Amniotic epithelial cell (primary cell): Measurements from ENCODE around the gene LINC00305.

ENCODE experiments used
- DNase-seq: peaks from one replicate; pipeline ENCODE4 v3.0.0-alpha.2; 2010; ENCODE audit warnings: low read depth

Gene LINC00305

DNA sequence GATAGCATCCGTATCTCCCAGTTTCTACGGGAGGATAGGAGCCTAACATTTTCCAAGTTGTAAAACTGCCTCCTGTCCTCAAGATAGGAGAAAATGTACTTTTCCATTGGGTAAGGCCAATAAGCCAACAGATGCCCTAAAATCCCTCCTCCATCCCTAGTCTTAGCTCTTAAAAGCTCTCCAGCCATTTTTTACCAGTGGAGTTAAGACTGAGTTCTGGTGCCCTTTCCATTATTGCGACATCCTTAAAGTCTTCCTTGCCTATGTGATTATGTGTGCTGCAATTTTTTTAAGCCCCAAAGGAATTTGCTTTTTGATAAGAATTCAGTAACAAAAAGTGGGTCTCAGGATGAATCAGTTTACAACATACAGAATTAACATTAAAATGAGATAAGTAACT lies 33.0 kb downstream of the LINC00305 start:
- peak; percentile 34 for DNase-seq

DNA sequence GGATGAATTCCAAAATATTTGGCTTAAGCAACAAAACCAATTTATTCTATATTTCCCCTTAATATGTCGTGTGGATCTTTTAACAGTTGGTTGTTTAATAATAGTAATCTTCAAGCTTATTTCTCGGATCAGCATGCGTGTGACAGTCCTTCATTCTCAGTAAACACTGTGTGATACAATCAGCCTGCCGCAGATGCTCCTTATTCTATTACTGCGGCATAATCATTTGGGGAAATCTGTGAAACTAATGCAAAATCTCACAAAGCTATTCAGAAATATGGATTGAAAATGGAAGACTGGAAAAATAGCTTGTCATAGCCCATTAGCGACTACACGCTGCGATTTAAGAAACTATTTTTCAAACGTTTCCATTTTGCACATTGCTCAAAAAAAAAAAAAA lies 36.9 kb downstream of the LINC00305 start:
- DNase-seq: no peak

DNA sequence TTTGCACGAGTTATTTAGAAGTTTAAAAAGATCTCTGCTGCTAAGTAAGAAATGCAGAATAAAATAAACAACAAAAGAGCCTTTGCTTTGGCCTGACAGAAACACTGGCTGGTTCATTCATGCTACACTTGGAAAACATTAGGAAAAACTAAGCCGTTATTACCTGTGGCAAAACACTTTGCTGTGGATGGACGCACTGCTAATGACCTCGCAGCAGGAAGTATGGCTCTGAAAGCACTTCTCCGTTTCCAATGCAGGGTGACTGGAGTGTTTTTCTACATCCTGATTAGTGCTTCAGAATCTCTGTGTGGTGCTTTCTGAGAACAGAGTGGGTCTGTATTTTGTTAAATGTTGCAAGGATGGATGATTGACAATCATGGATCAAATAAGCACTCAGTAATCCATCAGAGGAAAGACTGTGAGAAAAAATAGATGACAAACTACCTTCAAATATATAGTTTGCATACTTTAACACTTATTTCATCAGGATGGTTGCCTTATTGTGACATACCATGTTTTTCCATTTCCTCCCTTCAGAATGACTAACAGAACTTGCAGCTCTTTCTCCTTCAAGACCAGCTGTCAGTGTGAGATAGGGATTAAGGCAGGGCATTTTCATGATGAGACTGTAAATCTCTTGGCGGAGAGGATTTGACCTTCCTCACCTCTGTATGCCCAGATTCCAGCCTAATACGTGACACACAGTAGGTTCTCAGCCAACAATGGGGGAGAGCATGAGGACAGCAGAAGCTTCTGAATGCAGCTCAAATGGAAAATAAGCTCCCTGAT lies 38.0 kb downstream of the LINC00305 start:
- DNase-seq: peak; percentile 35

DNA sequence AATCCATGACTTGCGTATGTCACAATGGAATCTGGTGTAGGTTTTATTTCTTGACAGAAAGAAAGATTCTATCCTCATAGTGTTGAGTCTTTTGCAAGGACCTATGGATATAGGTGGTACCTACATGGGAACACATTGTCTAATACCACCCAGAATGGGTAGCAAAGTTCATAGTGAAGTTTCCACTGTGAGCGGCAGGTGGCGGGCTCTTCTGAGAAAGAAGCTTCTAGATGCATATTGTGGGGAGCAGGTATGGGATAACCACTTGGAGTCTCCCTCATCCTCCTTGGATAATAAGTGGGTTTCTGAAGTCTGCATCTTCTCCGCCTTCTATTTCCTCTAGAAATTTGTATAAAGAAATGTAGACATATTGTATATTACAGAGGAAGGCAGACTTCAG lies 44.9 kb downstream of the LINC00305 start:
- DNase-seq: no peak

DNA sequence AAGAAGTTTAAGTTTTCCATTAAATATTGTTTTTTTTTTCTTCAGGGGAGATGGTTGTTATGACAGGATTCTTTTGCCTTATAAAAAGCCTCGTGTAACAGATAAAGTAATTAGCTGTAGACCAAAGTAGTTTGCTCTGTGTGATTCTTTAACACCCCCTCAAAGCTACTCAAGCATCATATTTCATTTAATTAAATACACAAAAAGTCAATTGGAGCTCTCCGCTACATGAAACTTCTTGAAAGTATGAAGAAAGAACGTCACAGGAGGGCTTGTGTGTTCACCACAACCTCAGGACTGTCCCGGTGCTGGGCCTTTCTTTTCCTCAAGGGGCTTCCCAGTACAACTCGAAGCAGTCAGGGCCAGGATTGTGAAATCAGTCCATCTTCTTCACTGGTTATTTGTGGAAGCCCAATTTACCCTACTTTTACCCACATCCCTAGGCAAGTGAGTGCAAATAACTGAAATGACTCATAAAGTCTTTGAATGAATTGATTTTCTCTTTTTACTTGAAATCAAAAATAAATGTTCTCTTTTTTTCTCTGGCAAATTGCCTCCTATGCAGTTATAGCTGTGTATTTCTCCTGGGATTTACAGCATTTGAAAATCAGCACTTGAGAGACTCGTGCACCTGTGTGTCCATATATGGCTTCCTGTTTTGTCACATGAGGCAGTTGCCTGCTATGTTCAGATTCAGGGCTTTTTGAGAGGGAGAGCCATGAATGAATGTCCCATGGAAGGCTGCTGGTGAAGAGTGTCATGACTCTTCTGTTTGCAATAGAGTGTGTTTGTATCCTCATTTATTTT lies 48.6 kb downstream of the LINC00305 start:
- no peak for DNase-seq

DNA sequence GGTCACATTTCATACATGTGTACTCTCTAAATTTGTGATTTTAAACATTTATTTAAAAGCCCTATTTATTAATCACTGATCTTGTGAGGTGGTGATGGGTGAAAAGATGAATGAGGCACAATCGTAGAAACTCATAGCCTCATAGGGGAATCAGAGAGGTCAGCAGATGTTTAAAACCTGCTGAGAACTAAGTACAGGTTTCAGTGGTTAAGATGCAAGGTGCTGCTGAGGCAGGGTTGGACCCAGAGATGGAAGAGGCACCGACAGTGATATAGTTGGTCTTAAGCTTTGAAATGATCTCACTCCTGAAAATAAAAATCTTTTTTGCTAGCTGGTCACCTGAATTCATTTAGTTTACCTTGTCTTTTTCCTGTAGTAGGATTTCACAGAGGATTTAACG lies 49.6 kb downstream of the LINC00305 start:
- no peak for DNase-seq

DNA sequence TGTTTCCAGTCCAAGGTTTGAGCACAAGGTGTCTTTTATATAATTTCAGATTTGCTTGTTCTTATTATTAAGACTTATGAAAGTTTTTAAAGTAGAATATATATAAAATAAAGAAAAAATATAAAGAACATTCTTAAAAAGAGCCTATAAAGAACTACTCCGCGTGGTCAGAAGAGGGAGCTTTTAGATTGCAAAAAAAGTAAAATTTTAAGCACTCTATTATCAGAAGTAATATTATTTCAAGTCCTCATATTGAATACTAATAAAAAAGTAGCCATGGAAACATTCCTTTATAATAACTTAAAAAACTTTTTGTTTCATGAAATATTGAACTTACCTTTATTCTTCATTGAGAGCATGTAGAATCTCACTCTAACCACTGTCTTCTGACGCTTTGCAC lies 51.4 kb downstream of the LINC00305 start:
- DNase-seq: no peak

DNA sequence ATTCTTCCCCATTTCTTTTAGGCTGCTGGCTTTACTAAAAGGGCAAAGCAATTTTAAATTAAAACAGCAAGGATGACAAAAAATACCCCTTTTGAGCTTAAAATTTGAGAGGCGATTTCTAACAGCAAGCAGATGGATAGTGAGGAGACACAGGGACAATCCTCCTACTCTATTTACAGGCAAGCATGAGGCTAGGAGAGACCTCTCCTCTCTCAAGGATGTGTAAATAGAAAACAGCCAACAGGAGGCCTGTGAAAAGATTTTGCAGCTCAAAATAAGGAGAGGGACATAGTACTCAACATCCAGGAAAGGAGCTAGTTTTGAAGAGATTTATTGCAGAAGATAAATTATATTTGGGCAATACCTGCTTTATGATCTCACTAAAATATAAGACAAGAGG lies 53.8 kb downstream of the LINC00305 start:
- DNase-seq: no peak

DNA sequence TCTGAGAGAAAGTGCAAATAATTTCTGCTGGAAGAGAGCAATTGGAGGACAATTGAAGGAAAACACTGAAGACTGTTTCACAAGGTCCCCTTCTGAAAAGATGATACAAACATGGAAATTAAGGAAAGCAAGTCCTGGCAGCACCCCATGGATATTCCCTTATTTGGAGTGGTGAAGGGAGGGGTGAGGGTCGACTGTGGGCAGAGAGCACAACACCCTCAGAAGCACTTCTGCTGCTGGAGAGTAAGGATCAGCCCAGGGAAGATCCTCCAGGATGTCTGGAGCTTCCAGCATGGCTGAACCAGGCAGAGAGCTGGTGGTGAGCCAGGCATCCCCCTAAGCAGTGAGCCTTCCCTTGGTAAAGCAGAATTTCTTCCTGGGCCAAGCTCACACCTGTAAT lies 54.7 kb downstream of the LINC00305 start:
- DNase-seq: no peak

DNA sequence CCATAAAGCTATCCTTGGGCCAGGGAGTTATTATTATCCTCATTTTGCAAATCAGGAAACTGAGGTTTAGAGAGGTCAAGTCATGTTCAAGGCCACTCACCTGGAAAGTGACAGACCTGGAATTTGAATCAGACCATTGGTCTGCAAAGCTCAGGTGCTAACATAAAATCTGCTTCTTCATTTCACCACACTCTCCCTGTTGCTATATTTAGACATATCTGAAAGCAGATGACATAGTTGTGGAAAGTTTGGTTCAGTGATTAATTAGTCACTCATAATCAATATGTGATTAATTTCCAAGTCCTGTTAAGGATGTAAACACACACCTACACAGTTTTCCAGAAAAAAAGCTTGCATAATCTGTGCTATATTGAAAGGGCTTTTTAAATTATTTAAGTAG lies 57.4 kb downstream of the LINC00305 start:
- no peak for DNase-seq

DNA sequence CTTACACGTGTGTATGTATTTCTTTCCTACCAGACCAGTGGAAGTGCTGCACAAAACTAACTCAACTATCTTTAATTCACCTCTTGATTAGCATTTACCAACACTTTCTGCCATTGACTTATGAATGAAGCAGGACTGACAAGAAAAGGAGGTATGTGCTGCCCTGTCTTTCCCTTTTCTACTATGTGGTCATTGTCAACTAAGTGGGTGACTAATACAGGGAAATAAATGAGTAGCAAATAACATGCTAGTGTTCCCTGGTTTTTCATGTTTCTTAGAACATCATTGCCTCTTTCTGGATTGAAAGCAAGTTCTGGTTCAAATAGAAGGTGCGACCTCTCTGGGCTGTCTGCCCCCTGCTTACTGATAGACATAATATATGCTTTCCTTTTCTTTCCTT lies 58.0 kb downstream of the LINC00305 start:
- no peak for DNase-seq

DNA sequence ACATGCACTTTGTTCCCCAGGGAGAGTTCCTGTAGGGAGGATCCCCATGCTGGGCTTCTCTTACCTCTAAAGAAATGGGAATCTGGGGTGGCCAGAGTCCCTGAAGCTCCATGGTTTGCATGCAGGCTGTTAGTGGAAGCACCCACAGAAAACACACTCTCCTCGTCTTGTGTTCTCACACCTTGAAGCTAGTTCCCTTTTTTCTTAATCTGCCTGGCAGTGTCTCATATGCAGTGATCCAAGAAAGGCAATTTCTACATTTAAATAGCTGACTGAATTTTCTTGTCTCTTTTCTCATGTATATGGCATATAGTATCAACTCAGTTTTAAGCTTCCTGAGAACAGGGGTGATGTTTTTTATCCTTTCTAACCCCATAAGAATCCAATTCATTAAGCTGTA lies 65.0 kb downstream of the LINC00305 start:
- no peak for DNase-seq

DNA sequence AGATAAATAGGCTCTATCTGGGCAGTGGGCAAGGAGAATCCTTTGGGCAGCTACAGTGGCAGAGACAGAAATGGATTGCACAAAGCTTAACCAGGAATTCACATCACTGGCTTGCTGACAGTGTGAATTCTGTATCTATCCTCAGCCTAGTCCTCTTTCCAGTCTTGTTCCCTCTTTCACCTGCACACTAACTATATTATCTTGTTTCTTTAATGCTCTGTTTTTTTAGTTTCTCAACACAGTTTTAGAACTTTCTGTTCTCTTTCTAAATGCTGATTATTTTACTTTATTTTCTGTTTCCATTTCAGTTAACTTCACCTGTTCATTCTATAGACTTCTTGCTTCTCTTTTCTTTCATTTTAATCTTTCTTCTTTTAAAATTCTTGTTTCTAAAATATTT lies 66.4 kb downstream of the LINC00305 start:
- no peak for DNase-seq

DNA sequence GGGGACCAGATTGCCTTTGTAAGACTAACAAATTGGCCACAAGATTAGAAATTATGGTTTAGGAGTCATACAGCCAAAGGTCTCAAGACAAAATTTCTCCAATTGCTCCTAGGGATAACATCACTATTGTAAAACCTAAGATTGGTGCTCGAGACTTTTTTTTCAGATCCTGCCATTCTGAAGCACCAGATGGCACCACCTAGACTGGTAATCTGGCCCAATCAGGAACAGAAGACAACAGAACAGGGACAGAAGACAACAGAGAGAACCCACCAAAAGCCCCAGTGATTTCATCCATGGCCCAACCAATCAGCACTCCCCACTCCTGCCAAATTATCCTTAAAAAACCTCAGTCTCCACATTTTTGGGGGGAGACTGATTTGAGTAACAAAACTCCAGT lies 66.8 kb downstream of the LINC00305 start:
- DNase-seq: no peak

DNA sequence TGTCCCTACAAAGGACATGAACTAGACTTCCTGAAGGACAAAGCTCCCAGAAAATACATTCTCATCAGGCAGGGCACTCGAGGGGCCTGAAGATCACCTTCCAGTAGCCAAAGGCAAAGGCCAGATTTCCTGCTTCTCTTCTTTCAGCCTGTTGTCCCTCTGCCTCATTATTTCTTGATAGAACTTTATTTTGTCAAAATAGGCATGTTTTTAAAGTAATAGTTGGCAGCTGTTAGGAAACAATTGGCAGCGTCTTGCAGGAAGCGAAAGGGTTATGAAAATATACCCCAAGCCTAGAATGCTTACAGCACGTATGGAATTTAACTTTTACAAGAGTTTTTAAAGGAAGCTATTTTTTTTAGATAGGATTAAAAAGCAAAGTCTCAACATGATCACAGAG lies 74.9 kb downstream of the LINC00305 start:
- DNase-seq: no peak

DNA sequence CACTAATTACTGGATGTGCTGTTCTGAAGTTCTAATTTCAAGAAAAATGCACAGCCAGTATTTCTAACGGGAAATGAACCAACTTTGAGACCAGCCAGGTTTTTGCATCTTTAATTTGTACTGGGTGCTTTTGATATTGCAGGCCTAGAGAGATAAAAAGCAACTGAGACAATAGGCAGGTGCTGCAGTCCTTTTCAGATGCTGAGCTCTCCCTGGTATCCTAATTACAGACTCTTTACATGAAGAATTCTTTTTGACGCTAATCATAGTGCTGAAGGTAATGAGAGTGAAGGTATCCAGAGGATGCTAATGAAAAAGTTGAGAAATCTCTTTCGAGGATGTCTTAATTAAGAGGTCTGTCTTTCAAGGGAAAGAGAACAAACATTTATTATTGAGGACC lies 93.9 kb downstream of the LINC00305 start:
- DNase-seq: no peak

DNA sequence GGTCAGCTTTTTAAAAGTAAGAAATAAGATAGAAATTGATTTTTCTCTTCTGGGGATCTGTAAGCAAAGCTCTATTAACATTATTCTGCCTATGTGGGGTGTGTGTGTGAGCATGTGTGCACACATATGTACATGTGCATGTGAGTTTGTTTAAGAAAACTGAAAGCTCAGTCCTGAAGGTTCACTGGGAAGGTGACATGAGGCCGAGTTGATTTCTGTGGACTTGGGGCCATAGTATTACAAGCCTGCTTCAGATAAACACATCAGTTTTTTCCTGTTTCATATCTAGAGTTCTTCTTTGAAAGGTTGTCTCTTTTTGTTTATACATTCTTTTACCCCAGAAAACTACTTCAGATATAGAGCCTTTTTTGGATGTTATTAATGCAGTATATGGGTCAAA lies 95.6 kb downstream of the LINC00305 start:
- no peak for DNase-seq

DNA sequence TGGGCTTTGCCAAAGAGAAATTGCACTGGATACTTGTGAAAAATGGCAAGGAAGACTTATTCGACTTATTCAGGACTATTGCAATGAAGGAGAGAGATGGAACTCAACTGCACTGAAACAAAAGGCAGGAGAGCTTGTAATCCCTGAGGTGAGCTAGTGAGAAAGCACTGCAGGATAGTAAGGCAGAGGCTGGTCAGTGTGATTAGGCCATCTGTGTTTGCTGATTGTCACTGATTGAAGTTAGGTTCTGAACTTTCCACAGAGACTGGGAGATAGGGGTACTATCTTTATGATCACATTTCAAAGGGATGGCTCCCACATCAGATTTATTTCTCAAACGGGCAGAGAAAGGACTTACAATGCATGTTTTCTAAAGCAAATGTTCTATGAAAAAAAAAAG lies 96.1 kb downstream of the LINC00305 start:
- no peak for DNase-seq

DNA sequence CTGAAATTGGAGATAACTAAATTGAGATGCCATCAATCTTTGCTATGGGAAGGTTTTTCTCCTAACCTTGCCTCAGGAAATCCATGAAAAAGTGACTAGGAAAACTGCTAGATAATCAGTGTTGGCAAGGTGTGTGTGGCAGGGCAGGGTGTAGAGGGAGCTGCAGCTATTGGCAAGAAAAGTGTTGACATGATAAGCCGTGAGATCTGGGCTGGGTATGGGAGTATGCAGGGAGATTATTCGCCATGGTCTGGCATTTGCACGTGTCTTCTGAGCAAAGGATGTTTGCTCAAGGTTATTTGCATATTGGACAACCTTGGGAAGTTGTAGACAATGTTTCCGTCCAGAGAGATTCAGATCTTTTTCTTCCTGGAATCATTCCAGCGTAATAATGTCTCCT lies 104.3 kb downstream of the LINC00305 start:
- no peak for DNase-seq

DNA sequence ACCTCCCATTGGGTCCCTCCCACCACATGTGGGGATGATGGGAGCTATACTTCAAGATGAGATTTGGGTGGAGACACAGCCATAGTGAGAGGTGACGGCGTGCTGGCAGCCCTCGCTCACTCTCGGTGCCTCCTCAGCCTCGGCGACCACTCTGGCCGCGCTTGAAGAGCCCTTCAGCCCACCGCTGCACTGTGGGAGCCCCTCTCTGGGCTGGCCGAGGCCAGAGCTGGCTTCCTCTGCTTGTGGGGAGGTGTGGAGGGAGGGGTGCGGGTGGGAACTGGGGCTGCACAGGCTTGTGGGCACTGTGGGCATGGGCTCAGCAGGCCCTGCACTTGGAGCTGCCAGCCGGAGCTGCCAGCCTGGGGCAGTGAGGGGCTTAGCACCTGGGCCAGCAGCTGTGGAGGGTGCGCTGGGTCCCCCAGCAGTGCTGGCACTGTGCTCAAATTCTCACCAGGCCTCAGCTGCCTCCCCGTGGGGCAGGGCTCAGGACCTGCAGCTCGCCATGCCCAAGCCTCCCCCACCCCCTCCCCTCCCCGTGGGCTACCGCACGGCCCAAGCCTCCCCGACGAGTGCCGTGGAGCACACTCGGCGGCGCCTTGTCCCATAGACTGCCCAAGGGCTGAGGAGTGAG lies 106.0 kb downstream of the LINC00305 start:
- DNase-seq: no peak

DNA sequence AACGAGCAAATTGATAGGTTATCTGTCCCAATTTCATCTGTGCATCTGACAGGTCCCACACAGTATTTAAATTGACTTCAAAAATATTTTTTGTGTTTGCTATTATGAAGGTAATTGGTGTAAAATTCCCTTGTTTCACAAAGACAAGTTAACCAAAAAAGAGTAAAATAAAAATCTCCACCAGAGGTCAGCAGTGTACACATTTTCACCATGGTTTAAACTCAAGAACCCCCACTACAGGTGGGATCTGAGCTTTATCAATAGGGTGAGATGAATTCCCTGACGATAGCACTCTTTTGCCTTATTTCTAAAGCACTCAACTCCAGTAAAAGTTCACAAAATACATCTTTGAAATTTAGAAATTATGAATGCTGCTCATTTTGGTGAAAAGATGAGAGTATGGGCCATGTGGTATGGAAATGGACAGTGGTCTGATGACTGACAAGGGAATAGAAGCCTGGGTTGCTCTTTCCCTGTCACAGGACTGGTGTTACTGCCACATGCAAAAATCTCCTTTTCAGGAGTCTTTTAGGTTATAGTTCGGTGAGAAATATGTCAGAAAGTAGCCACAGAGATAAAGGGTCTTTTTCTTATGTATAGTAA lies 111.0 kb downstream of the LINC00305 start:
- peak; percentile 14 for DNase-seq

DNA sequence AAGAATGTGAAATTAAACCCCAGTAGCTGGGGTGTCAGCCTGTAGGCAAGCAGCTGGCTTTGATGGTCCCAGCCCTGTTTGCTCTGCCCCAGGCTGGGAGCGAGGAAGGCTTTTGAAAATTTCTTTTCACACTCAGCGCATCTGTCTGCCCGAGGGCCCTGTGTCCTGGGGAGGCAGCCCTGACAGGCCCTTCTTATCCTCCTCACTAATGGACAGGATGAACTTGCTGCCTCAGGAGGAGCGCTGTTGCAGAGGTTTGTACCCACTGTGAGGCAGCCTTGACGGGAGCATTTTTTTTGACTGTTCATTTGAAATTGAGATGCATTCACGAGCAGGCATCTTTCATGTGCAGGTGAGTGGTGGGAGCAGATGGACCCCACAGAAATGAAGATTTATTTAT lies 116.6 kb downstream of the LINC00305 start:
- DNase-seq: no peak

DNA sequence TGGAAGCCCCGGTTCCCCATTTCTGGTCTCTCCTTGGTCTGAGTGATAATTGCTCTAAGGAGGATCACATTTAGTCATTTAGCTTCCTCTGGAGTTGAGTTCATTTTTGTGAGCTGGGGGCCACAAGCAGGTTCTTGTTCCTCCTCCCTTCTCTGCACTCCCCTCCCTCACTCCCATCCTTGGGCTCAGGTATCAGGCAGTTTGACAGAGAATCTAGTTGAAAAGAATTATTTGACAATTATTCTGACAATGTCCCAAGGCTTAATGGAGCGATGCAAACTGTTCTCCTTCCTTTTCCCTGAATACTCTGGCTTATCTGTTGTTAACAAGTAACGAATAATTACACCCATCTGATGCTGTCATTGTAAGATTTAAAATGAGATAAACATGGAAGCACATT lies 117.5 kb downstream of the LINC00305 start:
- DNase-seq: no peak
